HG03039 (cell line): ENCODE measurements around the gene CC2D2A.

Experiments
- ATAC-seq: cut with Tn5 transposase; IDR thresholded peaks from one replicate; pipeline ENCODE4 v1.9.1; 2021; ENCODE audit warnings: mild to moderate bottlenecking, moderate library complexity; ENCODE audit not compliant: unreplicated experiment

The CC2D2A gene

GRCh38 chr4:15469402-15470127 lies at the start of gene CC2D2A:
Gene CC2D2A (plus strand): TSS chr4:15469882. CDS start chr4:15475933, 6,051 bp downstream.
- no peak for ATAC-seq

GRCh38 chr4:15420642-15421041 lies 49.0 kb upstream of the CC2D2A start:
- ATAC-seq = no peak

DNA sequence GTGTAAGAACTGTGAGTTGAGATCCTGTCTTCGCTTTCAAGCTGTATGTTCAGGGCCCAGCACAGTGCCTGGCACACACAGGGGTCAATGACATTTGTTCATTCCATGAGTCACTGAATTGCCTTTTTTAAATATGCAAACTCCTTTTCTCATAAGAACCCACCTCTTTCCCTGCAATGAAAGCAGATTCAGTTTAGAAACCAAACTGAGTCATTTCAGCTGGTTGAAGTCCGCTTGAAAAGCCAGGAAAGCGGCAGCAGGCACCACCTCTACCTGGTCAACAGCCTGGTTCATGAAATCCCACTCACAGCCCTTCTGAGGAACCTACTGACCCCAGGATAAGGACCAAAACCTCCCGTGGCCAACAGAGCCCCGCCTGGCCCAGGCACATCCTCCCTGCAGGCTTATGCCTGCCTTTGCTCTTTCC lies 46.4 kb upstream of the CC2D2A start:
- ATAC-seq = no peak

DNA sequence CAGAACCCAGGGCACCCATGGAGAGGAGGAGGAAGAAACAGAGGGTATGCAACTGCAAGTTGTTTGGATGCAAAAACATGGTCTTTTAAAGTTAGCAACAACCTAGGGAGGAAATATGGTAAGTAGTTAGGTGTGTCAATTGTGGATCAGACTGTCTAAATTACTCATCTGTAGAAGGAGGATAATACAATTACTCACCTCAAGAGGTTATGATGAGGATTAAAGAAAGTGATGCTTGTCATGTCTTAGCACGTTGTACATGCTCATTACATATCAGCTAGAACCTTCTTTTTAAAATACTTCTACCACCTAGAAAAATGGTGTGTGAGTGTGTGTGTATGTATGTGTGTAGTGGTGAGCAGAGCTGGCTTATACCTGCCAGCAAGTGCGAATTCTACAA lies 44.2 kb upstream of the CC2D2A start:
- no peak for ATAC-seq

- no peak for ATAC-seq
These were observed 42.5 kb upstream of the CC2D2A start for GRCh38 chr4:15427161-15427560.

- no peak for ATAC-seq
These were observed 42.0 kb upstream of the CC2D2A start, which contains the start of gene C1QTNF7 for GRCh38 chr4:15427701-15428100. Gene C1QTNF7 (plus strand): TSS chr4:15428033. CDS start chr4:15435744, 7,711 bp downstream.

DNA sequence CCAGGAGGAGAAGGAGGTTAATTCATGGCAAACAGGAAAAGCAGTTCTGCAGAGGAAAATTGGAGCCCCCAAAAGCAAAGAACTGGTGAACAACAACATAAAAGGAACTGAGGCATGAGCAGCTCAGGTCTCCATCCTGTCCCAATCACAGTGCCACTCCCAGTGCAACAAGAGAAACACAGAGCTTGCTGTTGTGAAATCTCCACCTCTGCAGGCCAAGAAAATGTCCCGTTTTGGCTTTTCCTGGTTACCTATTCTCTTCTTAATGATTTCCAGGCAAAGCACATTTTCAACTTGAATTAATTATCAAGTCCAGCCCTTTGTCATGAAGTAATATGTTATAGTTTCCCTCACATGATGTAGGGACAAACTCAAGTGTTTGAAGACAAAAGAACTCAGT lies 41.1 kb upstream of the CC2D2A start:
- ATAC-seq = no peak

DNA sequence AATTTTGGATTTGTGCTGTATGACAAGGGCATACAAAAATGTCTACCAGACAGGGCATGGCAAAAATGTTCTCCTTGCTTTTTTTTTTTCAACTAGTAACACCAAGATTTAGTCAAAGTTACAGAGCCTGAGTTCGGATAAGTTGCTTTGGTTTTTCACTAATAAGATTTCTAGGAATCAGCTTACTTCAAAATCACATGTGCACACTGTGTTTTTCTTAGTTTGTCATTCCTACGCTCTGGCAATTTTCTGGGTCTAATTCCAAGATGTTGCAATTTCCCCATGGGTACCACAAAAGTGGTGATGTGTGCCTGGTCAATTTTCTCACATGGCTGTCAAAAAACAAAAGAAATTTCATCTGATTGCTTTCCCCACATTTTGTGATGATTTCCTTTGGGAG lies 35.6 kb upstream of the CC2D2A start:
- no peak for ATAC-seq

GRCh38 chr4:15434676-15435075 lies 35.0 kb upstream of the CC2D2A start:
- ATAC-seq = no peak

DNA sequence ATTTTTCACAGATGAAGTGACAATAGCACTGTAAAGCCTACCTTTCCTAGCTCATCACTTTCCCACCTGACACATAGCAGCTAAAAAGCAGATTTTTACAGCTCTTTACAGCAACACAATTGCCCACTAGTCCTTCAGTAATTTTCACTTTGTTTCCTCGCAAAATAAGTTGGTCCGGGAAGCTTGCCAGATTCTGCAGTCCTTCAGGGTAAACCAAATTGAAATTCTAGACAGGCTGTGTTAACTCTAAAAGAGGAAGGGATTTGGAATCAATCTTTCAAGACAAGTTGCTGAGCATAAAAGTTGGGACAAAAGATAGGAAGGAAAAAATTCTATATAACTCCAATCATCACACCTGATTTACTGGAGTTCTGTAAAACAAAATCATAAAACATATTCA lies 33.2 kb upstream of the CC2D2A start:
- no peak for ATAC-seq

DNA sequence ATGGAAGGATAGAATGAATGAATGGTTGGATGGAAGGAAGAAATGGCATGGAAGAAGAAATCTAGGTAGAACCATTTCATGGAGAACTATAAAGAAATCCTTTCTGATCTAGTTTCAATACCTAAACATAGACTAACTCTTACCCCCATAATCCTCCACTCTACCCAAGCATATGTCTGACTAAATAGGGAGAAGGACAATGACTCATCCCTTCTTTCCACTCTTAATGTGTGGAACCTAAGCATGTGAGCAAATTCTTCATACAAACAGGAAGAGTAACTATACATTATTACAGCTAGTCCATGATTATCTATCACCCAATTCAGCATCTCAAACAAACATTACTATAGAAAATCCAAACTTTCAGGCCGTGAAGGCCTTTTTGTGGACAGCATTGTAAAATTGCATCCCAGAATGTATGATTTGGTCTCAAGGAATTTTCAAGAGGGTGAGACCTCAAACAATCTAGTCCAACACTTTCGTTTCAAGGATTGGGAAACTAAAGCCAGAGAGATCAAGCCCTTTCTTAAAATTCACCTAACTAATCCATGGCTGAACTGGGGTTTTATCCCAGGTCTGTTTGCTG lies 30.6 kb upstream of the CC2D2A start:
- ATAC-seq = no peak

- ATAC-seq = no peak
These were observed 26.1 kb upstream of the CC2D2A start for GRCh38 chr4:15443371-15444160.

GRCh38 chr4:15444276-15444675 lies 25.4 kb upstream of the CC2D2A start:
- ATAC-seq = no peak

- ATAC-seq = no peak
These were observed 24.7 kb upstream of the CC2D2A start for GRCh38 chr4:15444879-15445547.

DNA sequence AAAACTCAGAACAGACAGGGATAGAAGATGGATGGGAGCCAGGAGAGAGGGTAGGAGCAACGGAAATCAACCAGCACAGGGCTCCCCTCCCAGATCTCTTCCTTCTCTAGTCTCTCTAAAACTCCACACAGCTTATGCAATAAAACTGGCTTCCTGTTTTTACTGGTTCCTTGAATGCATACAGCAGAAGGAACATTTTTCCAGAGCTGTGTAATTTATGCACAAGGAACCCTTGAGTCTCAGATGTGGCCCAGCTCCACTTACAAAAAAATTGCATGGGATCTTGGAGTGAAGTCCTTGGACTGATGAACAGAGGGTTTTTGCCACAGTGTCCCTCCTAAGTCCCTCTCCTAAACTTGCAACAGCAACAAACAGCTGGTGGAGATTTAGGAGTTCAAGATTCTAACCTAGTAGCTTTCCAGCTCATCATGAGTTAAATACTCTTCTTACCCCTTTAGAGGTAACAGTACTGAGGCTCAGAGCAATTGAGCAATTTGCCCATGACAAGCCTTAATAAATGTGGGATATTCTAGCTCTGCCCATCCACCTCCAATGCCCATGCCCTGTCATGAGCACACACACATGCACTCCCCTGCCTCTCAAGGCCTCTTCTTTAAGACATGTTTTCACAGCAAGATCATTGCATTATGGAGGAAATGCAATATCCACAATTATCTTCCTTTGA lies 18.4 kb upstream of the CC2D2A start:
- no peak for ATAC-seq

DNA sequence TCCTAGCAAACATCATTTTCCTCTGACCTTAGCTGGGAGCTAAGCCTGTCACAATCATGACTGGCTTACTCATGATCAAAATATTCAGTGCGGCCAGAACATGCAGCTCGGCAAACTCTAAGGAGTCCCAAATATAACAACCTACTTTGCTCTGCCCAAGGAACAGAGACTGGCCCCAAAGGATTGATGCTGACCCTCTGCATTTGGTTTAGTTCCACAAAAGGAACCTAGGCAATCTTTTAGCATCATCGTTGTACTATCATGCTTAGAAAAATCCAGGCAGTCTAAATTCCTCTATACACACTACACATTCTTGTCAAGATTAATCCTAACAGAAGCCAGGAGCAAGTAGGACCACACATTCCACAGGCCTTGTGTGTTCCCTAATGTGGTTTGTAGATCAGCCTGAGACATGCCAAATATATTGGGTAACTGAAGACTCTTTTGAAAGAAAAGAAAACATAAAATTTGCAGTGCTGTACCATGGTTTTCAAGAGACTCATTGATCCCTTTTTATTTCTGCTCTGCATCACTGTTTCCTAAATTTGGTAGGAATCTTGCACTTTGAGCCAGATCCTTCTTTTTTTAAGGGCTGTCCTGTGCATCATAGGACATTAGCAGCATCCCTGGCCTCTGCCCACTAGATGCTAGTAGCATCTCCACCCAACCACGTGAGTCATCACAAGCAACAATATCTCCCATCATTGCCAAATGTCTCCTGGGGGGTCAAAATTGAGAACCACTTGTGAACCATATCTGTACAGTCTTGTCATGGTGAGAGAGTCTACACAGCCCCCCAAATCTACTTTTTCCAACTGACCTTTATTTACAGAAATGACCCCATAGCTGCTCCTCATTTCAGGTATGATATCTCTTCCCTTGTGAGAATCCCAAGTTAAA lies 17.6 kb upstream of the CC2D2A start:
- no peak for ATAC-seq

GRCh38 chr4:15455290-15455689 lies 14.4 kb upstream of the CC2D2A start:
- no peak for ATAC-seq

GRCh38 chr4:15457406-15458201 lies 12.1 kb upstream of the CC2D2A start:
- ATAC-seq = peak; percentile 85

- no peak for ATAC-seq
These were observed 11.1 kb upstream of the CC2D2A start for GRCh38 chr4:15458616-15459015.
